ENCODE data around the gene RCAN2.
"Not testable (repeated sequence)": the region's sequence is repeated elsewhere in the genome, so short reads cannot be mapped to it uniquely, and the experiment has no call there.

Gene RCAN2

GRCh38 chr6:46393161-46393939, 97.9 kb downstream of the RCAN2 start:
- no peak for TF ChIP-seq CTCF (IDR thresholded peaks at IDR 0.05; ENCODE audit: low read depth, low read length, missing control alignments)
- no peak overlapping the region for H3K4me3 ChIP-seq (ENCODE audit: low read depth, low read length)
- no peak for DNase-seq (ENCODE audit: low read depth)

- no peak for TF ChIP-seq CTCF (IDR thresholded peaks at IDR 0.05; ENCODE audit: low read depth, low read length, missing control alignments)
- H3K4me3 ChIP-seq (ENCODE audit: low read depth, low read length): no peak overlapping the region
- no peak for DNase-seq (ENCODE audit: low read depth)
Observed at GRCh38 chr6:46392294-46392693, 99.0 kb downstream of the RCAN2 start.

GRCh38 chr6:46390153-46390876, 100.9 kb downstream of the RCAN2 start:
- no peak overlapping the region for H3K4me3 ChIP-seq (ENCODE audit: low read depth, low read length)
- TF ChIP-seq CTCF (IDR thresholded peaks at IDR 0.05; ENCODE audit: low read depth, low read length, missing control alignments): no peak
- no peak for DNase-seq (ENCODE audit: low read depth)

- not testable (repeated sequence) for DNase-seq (ENCODE audit: low read depth); H3K4me3 ChIP-seq (ENCODE audit: low read depth, low read length)
Observed at GRCh38 chr6:46387728-46388127, 103.5 kb downstream of the RCAN2 start.

- H3K4me3 ChIP-seq (ENCODE audit: low read depth, low read length): no peak overlapping the region
- no peak for DNase-seq (ENCODE audit: low read depth)
- TF ChIP-seq CTCF (IDR thresholded peaks at IDR 0.05; ENCODE audit: low read depth, low read length, missing control alignments): no peak
Observed at GRCh38 chr6:46381579-46381978, 109.7 kb downstream of the RCAN2 start.

GRCh38 chr6:46381057-46381456, 110.2 kb downstream of the RCAN2 start:
- no peak for TF ChIP-seq CTCF (IDR thresholded peaks at IDR 0.05; ENCODE audit: low read depth, low read length, missing control alignments)
- DNase-seq (ENCODE audit: low read depth): no peak
- no peak overlapping the region for H3K4me3 ChIP-seq (ENCODE audit: low read depth, low read length)

- TF ChIP-seq CTCF (IDR thresholded peaks at IDR 0.05; ENCODE audit: low read depth, low read length, missing control alignments): no peak
- no peak overlapping the region for H3K4me3 ChIP-seq (ENCODE audit: low read depth, low read length)
- no peak for DNase-seq (ENCODE audit: low read depth)
Observed at GRCh38 chr6:46380152-46380807, 111.0 kb downstream of the RCAN2 start.
